H1 (cell line): ENCODE measurements around the gene RRM1. TPM values are rescaled to one million over a fixed set of nuclear protein-coding genes. Genes with fewer than 3 reads are reported as not detected.

Source experiments
- CTCF ChIA-PET: fragments of 300-600 bp; sonication (Branson Sonifier 250); formaldehyde crosslinking; loops from one replicate; lab custom pipeline; 2021; ENCODE audit not compliant: partially characterized antibody; lab: Charles Lee
- POLR2A ChIA-PET: fragments of 300-600 bp; sonication (Branson Sonifier 250); formaldehyde crosslinking; loops from one replicate; lab custom pipeline; 2021; ENCODE audit warnings: inconsistent platforms; ENCODE audit not compliant: partially characterized antibody; lab: Charles Lee
- DNase-seq, 2 experiments: peaks; one replicate each; pipeline versions ENCODE4 v3.0.0 to v3.0.0-alpha.2; 2010 to 2022; ENCODE audit warnings: low spot score in 2 of 2, low read depth in 1 of 2, mixed read lengths in 1 of 2
- FAIRE-seq: peaks from 2 replicates; lab custom pipeline; 2011; peaks lifted over from hg19 to GRCh38; lab: Jason Lieb, UNC
- H2AFZ ChIP-seq: 2 replicates; pipeline ENCODE4 v1.8.1; 2012; ENCODE audit warnings: low read length, inconsistent platforms
- H2AK5ac ChIP-seq: 2 replicates; pipeline ENCODE4 v1.6.1; 2013; ENCODE audit warnings: low read depth, low read length
- H2BK120ac ChIP-seq: replicated peaks from 2 replicates; pipeline ENCODE3; 2013; ENCODE audit warnings: low read depth, low read length, inconsistent platforms
- H2BK12ac ChIP-seq: 2 replicates; pipeline ENCODE4 v1.6.1; 2013; ENCODE audit warnings: low read depth, low read length
- H2BK15ac ChIP-seq: 2 replicates; pipeline ENCODE4 v1.6.1; 2013; ENCODE audit warnings: low read length
- H2BK20ac ChIP-seq: 2 replicates; pipeline ENCODE4 v1.6.1; 2013; ENCODE audit warnings: low read length
- H2BK5ac ChIP-seq: 2 replicates; pipeline ENCODE4 v1.6.1; 2013; ENCODE audit warnings: low read depth, low read length
- H3K14ac ChIP-seq: 2 replicates; pipeline ENCODE4 v1.6.1; 2013; ENCODE audit warnings: inconsistent platforms; ENCODE audit not compliant: insufficient read length
- H3K18ac ChIP-seq: 2 replicates; pipeline ENCODE4 v1.6.1; 2013; ENCODE audit warnings: low read length; ENCODE audit errors: extremely low read depth
- H3K23ac ChIP-seq: 2 replicates; pipeline ENCODE4 v1.6.1; 2013; ENCODE audit warnings: inconsistent platforms; ENCODE audit not compliant: insufficient read length
- H3K23me2 ChIP-seq: 2 replicates; pipeline ENCODE4 v1.6.1; 2013; ENCODE audit warnings: low read depth, low read length
- H3K27ac ChIP-seq: 2 replicates; pipeline ENCODE4 v1.6.1; 2011; ENCODE audit warnings: low read depth, low read length, inconsistent platforms
- H3K27me3 ChIP-seq, 4 experiments: replicated peaks in 1 of 4; 1 replicate in 1 of 4; 2 replicates in 3 of 4; pipeline versions ENCODE4 v1.6.1 to v1.8.1; 2011 to 2013; ENCODE audit warnings: low read length in 3 of 4, mild to moderate bottlenecking in 3 of 4, inconsistent platforms in 2 of 4, mixed read lengths in 2 of 4, moderate library complexity in 1 of 4; ENCODE audit not compliant: control insufficient read depth in 3 of 4, insufficient read depth in 3 of 4; ENCODE audit errors: extremely low read depth in 1 of 4
- H3K36me3 ChIP-seq, 4 experiments: 2 replicates each; pipeline versions ENCODE4 v1.6.1 to v1.8.1; 2011 to 2013; ENCODE audit warnings: mild to moderate bottlenecking in 4 of 4, low read length in 3 of 4, moderate library complexity in 2 of 4, control low read depth in 1 of 4, inconsistent platforms in 1 of 4; ENCODE audit not compliant: insufficient read depth in 4 of 4, control insufficient read depth in 2 of 4
- H3K4ac ChIP-seq: replicated peaks from 2 replicates; pipeline ENCODE3; 2013; ENCODE audit warnings: low read length, low read depth, mixed read lengths, inconsistent platforms; ENCODE audit not compliant: insufficient read length
- H3K4me1 ChIP-seq, 4 experiments: replicated peaks in 1 of 4; 1 replicate in 1 of 4; 2 replicates in 3 of 4; pipeline versions ENCODE4 v1.6.1 to v1.8.1; 2011 to 2013; ENCODE audit warnings: low read length in 3 of 4, inconsistent platforms in 2 of 4, mixed read lengths in 1 of 4; ENCODE audit not compliant: insufficient read depth in 4 of 4, control insufficient read depth in 3 of 4
- H3K4me2 ChIP-seq, 2 experiments: 2 replicates each; pipeline versions ENCODE4 v1.6.1 to v1.8.1; 2011 to 2013; ENCODE audit warnings: low read depth in 2 of 2, low read length in 2 of 2, control low read depth in 1 of 2, inconsistent platforms in 1 of 2, mild to moderate bottlenecking in 1 of 2; ENCODE audit not compliant: insufficient read depth in 1 of 2
- H3K4me3 ChIP-seq, 4 experiments: fragments of 200-600, 300-600 bp in 1 of 4; sonication (generic), shearing (Covaris generic), sonication (Bioruptor Twin) in 1 of 4; 2 replicates each; pipeline versions ENCODE4 v1.5.1 to v1.8.1; 2011 to 2016; ENCODE audit warnings: low read length in 4 of 4, low read depth in 3 of 4, control low read depth in 2 of 4, inconsistent platforms in 2 of 4, mild to moderate bottlenecking in 2 of 4, mixed read lengths in 1 of 4, moderate library complexity in 1 of 4; ENCODE audit not compliant: insufficient read depth in 2 of 4; ENCODE audit errors: extremely low read depth in 1 of 4
- H3K56ac ChIP-seq: replicated peaks from 2 replicates; pipeline ENCODE3; 2013; ENCODE audit warnings: low read depth, mild to moderate bottlenecking, mixed read lengths, low read length, inconsistent platforms; ENCODE audit not compliant: insufficient read length
- H3K79me1 ChIP-seq: 2 replicates; pipeline ENCODE4 v1.6.1; 2013; ENCODE audit warnings: low read depth, low read length, control low read depth
- H3K79me2 ChIP-seq, 2 experiments: 2 replicates each; pipeline versions ENCODE4 v1.6.1 to v1.8.1; 2012 to 2013; ENCODE audit warnings: low read length in 2 of 2, mild to moderate bottlenecking in 2 of 2, inconsistent platforms in 1 of 2; ENCODE audit not compliant: insufficient read depth in 2 of 2, control insufficient read depth in 1 of 2
- H3K9ac ChIP-seq, 4 experiments: replicated peaks in 1 of 4; 1 replicate in 1 of 4; 2 replicates in 3 of 4; pipeline versions ENCODE4 v1.6.1 to v1.8.1; 2011 to 2013; ENCODE audit warnings: low read depth in 3 of 4, low read length in 3 of 4, control low read depth in 2 of 4, mild to moderate bottlenecking in 2 of 4, moderate library complexity in 2 of 4, inconsistent platforms in 1 of 4; ENCODE audit errors: extremely low read depth in 1 of 4
- H3K9me3 ChIP-seq, 2 experiments: 2 replicates each; pipeline versions ENCODE4 v1.6.1 to v1.8.1; 2012 to 2013; ENCODE audit warnings: mild to moderate bottlenecking in 2 of 2, moderate library complexity in 2 of 2, control low read depth in 1 of 2, inconsistent platforms in 1 of 2, low read depth in 1 of 2, low read length in 1 of 2, mixed read lengths in 1 of 2; ENCODE audit not compliant: insufficient read depth in 2 of 2
- H4K20me1 ChIP-seq, 2 experiments: replicated peaks in 1 of 2; 2 replicates each; pipeline versions ENCODE3 to v1.8.1; 2011 to 2013; ENCODE audit warnings: inconsistent platforms in 2 of 2, low read length in 2 of 2, mild to moderate bottlenecking in 1 of 2; ENCODE audit not compliant: insufficient read depth in 2 of 2, control insufficient read depth in 1 of 2
- H4K5ac ChIP-seq: 2 replicates; pipeline ENCODE4 v1.6.1; 2013; ENCODE audit warnings: low read length, low read depth, mixed read lengths, inconsistent platforms; ENCODE audit not compliant: insufficient read length
- H4K8ac ChIP-seq: 2 replicates; pipeline ENCODE4 v1.8.0; 2013; ENCODE audit warnings: mild to moderate bottlenecking, moderate library complexity, low read length, inconsistent platforms; ENCODE audit not compliant: insufficient read depth; ENCODE audit errors: extremely low read depth
- H4K91ac ChIP-seq: replicated peaks from 2 replicates; pipeline ENCODE3; 2013; ENCODE audit warnings: low read length, mixed read lengths, inconsistent platforms; ENCODE audit not compliant: insufficient read length
- BACH1 ChIP-seq: IDR thresholded peaks from 2 replicates; pipeline ENCODE4 v1.6.1; 2012; ENCODE audit warnings: low read length, improper control_type of control experiment
- CBX8 ChIP-seq: fragments of 300-800, 300-1000 bp; sonication (generic); IDR thresholded peaks from 2 replicates; pipeline ENCODE4 v1.7.1; 2016; ENCODE audit warnings: low read depth, low read length, borderline replicate concordance
- CTBP2 ChIP-seq: IDR thresholded peaks from 2 replicates; pipeline ENCODE4 v1.7.0; 2011; ENCODE audit warnings: borderline replicate concordance, mild to moderate bottlenecking, moderate library complexity, mixed read lengths, low read length; ENCODE audit not compliant: insufficient read depth, insufficient read length
- GABPA ChIP-seq: IDR thresholded peaks from 2 replicates; pipeline ENCODE4 v1.6.1; 2011; ENCODE audit warnings: mild to moderate bottlenecking, low read length, moderate library complexity, borderline replicate concordance; ENCODE audit not compliant: insufficient read depth
- HDAC2 ChIP-seq, 2 experiments: fragments of 300-600 bp in 1 of 2; sonication (generic) in 1 of 2; IDR thresholded peaks; 2 replicates each; pipeline ENCODE4 v1.6.1; 2011 to 2012; ENCODE audit warnings: low read depth in 2 of 2, low read length in 2 of 2, mild to moderate bottlenecking in 2 of 2, moderate library complexity in 2 of 2, borderline replicate concordance in 1 of 2, inconsistent platforms in 1 of 2
- KDM1A ChIP-seq: fragments of 200-600, 300-600 bp; sonication (generic); IDR thresholded peaks from 2 replicates; pipeline ENCODE4 v1.7.1; 2016; ENCODE audit warnings: mild to moderate bottlenecking, low read length, borderline replicate concordance
- KDM5A ChIP-seq: fragments of 200-600 bp; IDR thresholded peaks from 2 replicates; pipeline ENCODE4 v1.7.1; 2012; ENCODE audit warnings: mild to moderate bottlenecking, low read length, inconsistent platforms, mixed read lengths
- PHF8 ChIP-seq: fragments of 200-600 bp; sonication (generic); conservative IDR thresholded peaks from 2 replicates; pipeline ENCODE4 v1.7.1; 2012; ENCODE audit warnings: low read depth, mild to moderate bottlenecking, inconsistent platforms, low read length, moderate library complexity
- POLR2AphosphoS5 ChIP-seq: IDR thresholded peaks from 2 replicates; pipeline ENCODE4 v1.6.1; 2011; ENCODE audit warnings: low read depth, low read length
- SIN3A ChIP-seq, 2 experiments: IDR thresholded peaks in 1 of 2; conservative IDR thresholded peaks in 1 of 2; 2 replicates each; pipeline ENCODE4 v1.6.1; 2011 to 2012; ENCODE audit warnings: low read length in 2 of 2, improper control_type of control experiment in 1 of 2, low read depth in 1 of 2, mild to moderate bottlenecking in 1 of 2
- SP4 ChIP-seq: IDR thresholded peaks from 2 replicates; pipeline ENCODE4 v1.6.1; 2012; ENCODE audit warnings: low read length, inconsistent platforms
- TAF7 ChIP-seq: optimal IDR thresholded peaks from 2 replicates; pipeline ENCODE3; 2011; ENCODE audit warnings: low read depth, mild to moderate bottlenecking, inconsistent platforms, low read length, moderate library complexity, borderline replicate concordance
- YY1 ChIP-seq: IDR thresholded peaks from 2 replicates; pipeline ENCODE4 v1.6.1; 2011; ENCODE audit warnings: low read depth, mild to moderate bottlenecking, low read length
- polyA plus RNA-seq, 7 experiments: library from polyadenylated mRNA; depleted of rRNA in 3 of 7; stranded (reverse) in 5 of 7; unstranded in 2 of 7; fragments of >200 nt in 5 of 7; fragments of 200-250 nt in 2 of 7; gene quantifications; 1 replicate in 5 of 7; 2 replicates in 1 of 7; 4 replicates in 1 of 7; pipeline versions ENCODE4 v1.2.1 to v1.2.3, GENCODE V29; 2011 to 2013; ENCODE audit warnings: missing spikeins in 2 of 7, mixed read lengths in 2 of 7
- total RNA-seq: library from RNA; stranded (reverse); fragmentation: NEBNext Ultra II Directional; extraction: Animal tissue kit (Norgen Biotek cat#: 25700); gene quantifications from 2 replicates; pipeline ENCODE4 v1.2.1, GENCODE V29; 2021
- TF ChIP-seq, protein P1 (sequence below): IDR thresholded peaks from 2 replicates; pipeline ENCODE4 v1.6.1; 2011; ENCODE audit warnings: low read depth, mild to moderate bottlenecking, low read length; ENCODE audit not compliant: insufficient read depth

Gene RRM1
- total and polyA plus RNA-seq, 2 of the 8 experiments (the other 6 are each of a cell fraction or from before 2014, with no cell fraction given): 63.6 to 126 TPM

DNA sequence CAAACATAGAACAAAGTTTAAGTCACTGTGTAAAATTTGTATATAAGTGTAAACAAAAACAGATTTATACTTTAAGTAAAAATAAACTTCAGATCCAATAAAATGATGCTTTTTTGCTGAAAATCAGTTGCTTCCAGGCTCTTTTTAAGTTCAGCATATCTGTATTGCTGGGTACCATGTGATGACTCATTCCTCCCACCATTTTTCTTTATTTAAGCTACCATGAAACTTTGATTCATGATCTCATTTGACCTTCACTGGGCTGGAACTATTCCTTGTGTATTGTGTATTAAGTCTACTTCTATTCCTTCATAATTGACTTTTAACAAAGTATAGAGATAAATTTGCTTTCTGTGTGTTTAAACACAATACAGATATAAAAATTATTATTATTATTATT lies 46.3 kb upstream of the RRM1 start:
- no peak overlapping the region for H3K23ac ChIP-seq
- ChIA-PET CTCF (no interaction called here), POLR2A (no interaction called here)
- no peak overlapping the region for H2BK15ac ChIP-seq
- no peaks in the 10 kb centered on the region for H3K79me2 ChIP-seq
- no peak overlapping the region for H3K9ac ChIP-seq
- no peak overlapping the region for H4K5ac ChIP-seq
- no peaks in the 10 kb centered on the region; the same call in 1 of the 2 replicates for H3K79me1 ChIP-seq
- no peaks in the 10 kb centered on the region for H3K36me3 ChIP-seq
- H3K27ac ChIP-seq: no peak overlapping the region
- H2BK5ac ChIP-seq: no peak overlapping the region
- H3K9me3 ChIP-seq: no peaks in the 10 kb centered on the region
- no peak overlapping the region for H3K4me2 ChIP-seq
- no peak overlapping the region for H2BK12ac ChIP-seq
- DNase-seq: no peak
- H3K4ac ChIP-seq: no peak overlapping the region
- no peak overlapping the region for H2BK120ac ChIP-seq
- no peak for TF ChIP-seq SP4
- no peak for TF ChIP-seq POLR2AphosphoS5
- no peak for TF ChIP-seq CTBP2
- no peak for TF ChIP-seq HDAC2 (IDR thresholded peaks at IDR 0.05; ENCODE audit: borderline replicate concordance in 1 of 2, low read depth in 2 of 2, low read length in 2 of 2)
- no peak for TF ChIP-seq BACH1
- TF ChIP-seq PHF8: no peak
- no peak for TF ChIP-seq SIN3A (conservative IDR thresholded peaks at IDR 0.05 in 1 of 2, IDR thresholded peaks at IDR 0.05 in 1 of 2; ENCODE audit: low read depth in 1 of 2, low read length in 2 of 2)
- TF ChIP-seq CBX8: no peak
- no peak for TF ChIP-seq TAF7
- TF ChIP-seq, protein P1, sequence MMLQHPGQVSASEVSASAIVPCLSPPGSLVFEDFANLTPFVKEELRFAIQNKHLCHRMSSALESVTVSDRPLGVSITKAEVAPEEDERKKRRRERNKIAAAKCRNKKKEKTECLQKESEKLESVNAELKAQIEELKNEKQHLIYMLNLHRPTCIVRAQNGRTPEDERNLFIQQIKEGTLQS: no peak
- TF ChIP-seq YY1: no peak
- TF ChIP-seq KDM1A: no peak
- no peak for TF ChIP-seq GABPA
- TF ChIP-seq KDM5A: no peak
- no peaks in the 10 kb centered on the region for H3K4me1 ChIP-seq
- H4K91ac ChIP-seq: no peak overlapping the region
- H2BK20ac ChIP-seq: no peak overlapping the region
- no peak overlapping the region for H3K56ac ChIP-seq
- no peak overlapping the region for H2AK5ac ChIP-seq
- no peak overlapping the region for H3K18ac ChIP-seq
- no peaks in the 10 kb centered on the region for H3K27me3 ChIP-seq
- H4K8ac ChIP-seq: no peak overlapping the region
- H3K4me3 ChIP-seq: no peak overlapping the region
- H3K23me2 ChIP-seq: no peaks in the 10 kb centered on the region; the same call in 1 of the 2 replicates
- no peak overlapping the region for H2AFZ ChIP-seq
- FAIRE-seq: no peak
- no peaks in the 10 kb centered on the region for H4K20me1 ChIP-seq
- H3K14ac ChIP-seq: no peak overlapping the region
